Endothelial cell (in vitro differentiated cells): ENCODE results near the gene PEX1. TPM values are rescaled to one million over a fixed set of nuclear protein-coding genes. Genes with fewer than 3 reads are reported as not detected.
A peak's percentile ranks its signal among the peaks of the same experiment; 100 is the strongest.

ENCODE experiments used
- DNase-seq: peaks from one replicate; pipeline ENCODE4 v3.0.0; 2021; ENCODE audit warnings: low spot score
- H3K27ac Mint-ChIP-seq: one replicate; pipeline ENCODE4 v1.8.0; 2021; ENCODE audit warnings: mixed read lengths, inconsistent platforms; ENCODE audit not compliant: unreplicated experiment
- H3K27me3 Mint-ChIP-seq: one replicate; pipeline ENCODE4 v1.8.0; 2021; ENCODE audit warnings: mild to moderate bottlenecking, moderate library complexity, mixed read lengths, inconsistent platforms; ENCODE audit not compliant: unreplicated experiment
- H3K36me3 Mint-ChIP-seq: one replicate; pipeline ENCODE4 v1.8.0; 2021; ENCODE audit warnings: mild to moderate bottlenecking, low read depth, mixed read lengths, inconsistent platforms; ENCODE audit not compliant: unreplicated experiment
- H3K4me1 Mint-ChIP-seq: one replicate; pipeline ENCODE4 v1.8.0; 2021; ENCODE audit warnings: mild to moderate bottlenecking, mixed read lengths, inconsistent platforms; ENCODE audit not compliant: unreplicated experiment
- H3K4me3 Mint-ChIP-seq: one replicate; pipeline ENCODE4 v1.8.0; 2021; ENCODE audit warnings: mild to moderate bottlenecking, mixed read lengths, inconsistent platforms; ENCODE audit not compliant: unreplicated experiment
- H3K9me3 Mint-ChIP-seq: one replicate; pipeline ENCODE4 v1.8.0; 2021; ENCODE audit warnings: mixed read lengths, inconsistent platforms; ENCODE audit not compliant: unreplicated experiment
- CTCF ChIP-seq: fragments of 200-600 bp; sonication (generic); IDR thresholded peaks from one replicate; pipeline ENCODE4 v1.5.0; 2021; ENCODE audit warnings: antibody characterized with exemption; ENCODE audit not compliant: unreplicated experiment
- total RNA-seq: library from RNA; stranded (reverse); fragmentation: NEBNext Ultra II Directional; extraction: Animal tissue kit (Norgen Biotek cat#: 25700); gene quantifications from one replicate; pipeline ENCODE4 v1.2.1, GENCODE V29; 2021; ENCODE audit not compliant: unreplicated experiment

PEX1 gene
- total RNA-seq, 1 donor from 2014 or later: 20.3 TPM

- H3K9me3 Mint-ChIP-seq: no peaks in the 10 kb centered on the region
- H3K4me1 Mint-ChIP-seq: no peaks in the 10 kb centered on the region
- no peak for TF ChIP-seq CTCF
- no peak overlapping the region for H3K4me3 Mint-ChIP-seq
- H3K27ac Mint-ChIP-seq: no peak overlapping the region
- no peaks in the 10 kb centered on the region for H3K36me3 Mint-ChIP-seq
- DNase-seq: no peak
- H3K27me3 Mint-ChIP-seq: no peaks in the 10 kb centered on the region
Measured at GRCh38 chr7:92460109-92460508, 68.2 kb downstream of the PEX1 start.

GRCh38 chr7:92456236-92456635 lies 72.1 kb downstream of the PEX1 start:
- Mint-ChIP-seq H3K4me3 (no peak overlapping the region), H3K27me3 (no peaks in the 10 kb centered on the region), H3K4me1 (no peaks in the 10 kb centered on the region), H3K9me3 (no peaks in the 10 kb centered on the region), H3K27ac (no peak overlapping the region), H3K36me3 (peaks cover 15% of the 10 kb centered on the region)
- no peak for DNase-seq
- no peak for TF ChIP-seq CTCF

- Mint-ChIP-seq H3K36me3 (peaks cover 25% of the 10 kb centered on the region), H3K4me1 (peaks cover 7% of the 10 kb centered on the region), H3K9me3 (no peaks in the 10 kb centered on the region), H3K27me3 (no peaks in the 10 kb centered on the region), H3K27ac (no peak overlapping the region), H3K4me3 (no peak overlapping the region)
- TF ChIP-seq CTCF: no peak
- DNase-seq: no peak
Measured at GRCh38 chr7:92451645-92452044, 76.7 kb downstream of the PEX1 start.

GRCh38 chr7:92448205-92448747 lies 80.0 kb downstream of the PEX1 start:
- no peak for TF ChIP-seq CTCF
- Mint-ChIP-seq H3K9me3 (no peaks in the 10 kb centered on the region), H3K4me3 (peak overlapping the region; percentile 88), H3K36me3 (peaks cover 14% of the 10 kb centered on the region), H3K27me3 (peaks cover 2% of the 10 kb centered on the region), H3K4me1 (peaks cover 7% of the 10 kb centered on the region), H3K27ac (peak overlapping the region; percentile 76)
- peak; percentile 12 for DNase-seq

GRCh38 chr7:92447345-92448204 lies 80.7 kb downstream of the PEX1 start, which contains the start of gene GATAD1:
Gene GATAD1, plus strand, starts transcription at chr7:92447482. Its CDS starts 248 bp downstream, at chr7:92447730.
- H3K27me3 Mint-ChIP-seq: peaks cover 2% of the 10 kb centered on the region
- peak; percentile 92 for TF ChIP-seq CTCF
- peaks cover 7% of the 10 kb centered on the region for H3K4me1 Mint-ChIP-seq
- peak within 1 kb of the TSS; percentile 88 for H3K4me3 Mint-ChIP-seq
- DNase-seq: peak; percentile 92
- H3K36me3 Mint-ChIP-seq: peaks cover 12% of the 10 kb centered on the region
- no peaks in the 10 kb centered on the region for H3K9me3 Mint-ChIP-seq
- peak within 1 kb of the TSS; percentile 76 for H3K27ac Mint-ChIP-seq
